ENCODE results near the gene SIL1.
"Not testable (repeated sequence)": the region's sequence is repeated elsewhere in the genome, so short reads cannot be mapped to it uniquely, and the experiment has no call there.

The SIL1 gene

GRCh38 chr5:139077899-139078298 lies 120.3 kb downstream of the SIL1 start:
- in situ Hi-C loops (cut with MboI; ENCODE audit: low sequenced_read_pairs), result no loop called here

- in situ Hi-C loops (cut with MboI; ENCODE audit: low sequenced_read_pairs), result no loop called here
Measured at GRCh38 chr5:139076111-139076510, 122.1 kb downstream of the SIL1 start.

DNA sequence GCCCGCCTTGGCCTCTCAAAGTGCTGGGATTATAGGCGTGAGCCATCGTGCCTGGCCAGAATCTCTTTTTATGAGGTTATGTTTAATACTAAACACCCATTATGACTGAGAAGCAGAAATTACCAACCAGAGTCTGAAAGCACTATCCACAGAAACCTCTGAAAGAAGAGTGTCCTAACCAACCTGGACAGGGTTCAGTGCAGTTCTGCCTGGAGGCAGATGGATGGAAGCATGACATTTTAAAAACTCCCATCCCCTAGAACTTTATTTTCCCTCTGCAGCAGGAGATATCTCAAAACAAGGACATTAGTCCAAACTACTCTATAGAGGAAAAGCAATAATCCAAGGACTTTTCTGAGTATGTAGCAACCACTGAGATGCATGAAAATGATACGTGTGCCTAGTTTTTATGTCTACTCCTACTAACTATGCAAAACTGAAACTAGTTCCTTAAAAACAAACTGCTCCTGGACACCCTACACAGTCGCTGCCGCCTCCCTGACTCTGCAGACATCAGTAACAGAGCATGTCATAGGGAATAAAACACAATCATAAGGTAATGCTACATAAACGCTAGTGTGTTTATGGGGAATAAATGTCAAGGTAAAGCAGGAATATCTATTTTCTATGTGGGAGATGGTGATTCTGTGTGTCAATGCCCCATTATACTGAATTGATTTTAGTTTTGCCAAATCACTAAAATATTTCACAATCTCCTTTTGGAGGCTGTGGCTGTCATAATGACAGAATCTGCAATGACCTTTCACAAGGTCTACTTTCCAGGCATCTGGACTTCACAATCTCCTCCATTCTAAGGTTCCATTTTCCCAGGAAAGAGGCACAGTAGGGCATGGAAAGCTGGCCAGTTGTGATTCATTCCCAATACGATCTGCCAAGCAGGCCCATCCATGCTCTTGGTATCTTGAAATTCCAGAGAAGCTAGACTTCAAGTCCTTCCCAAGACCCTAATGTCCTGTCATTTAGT lies 122.8 kb downstream of the SIL1 start:
- in situ Hi-C loops (cut with MboI; ENCODE audit: low sequenced_read_pairs), result no loop called here

DNA sequence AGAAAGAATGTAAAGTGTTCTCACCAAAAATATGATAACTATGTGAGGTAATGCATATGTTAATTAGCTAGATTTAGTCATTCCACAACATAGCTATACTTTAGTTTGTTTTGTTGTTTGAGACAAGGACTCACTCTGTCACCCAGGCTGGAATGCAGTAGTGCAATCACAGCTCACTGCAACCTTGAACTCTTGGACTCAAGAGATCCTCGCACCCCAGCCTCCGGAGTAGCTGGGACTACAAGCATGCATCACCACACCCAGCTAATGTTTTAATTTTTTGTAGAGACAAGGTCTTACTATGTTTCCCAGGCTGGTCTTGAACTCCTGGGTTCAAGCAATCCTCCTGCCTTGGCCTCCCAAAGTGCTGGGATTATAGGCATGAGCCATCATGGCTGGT lies 124.2 kb downstream of the SIL1 start:
- in situ Hi-C loops (cut with MboI; ENCODE audit: low sequenced_read_pairs), result not testable (repeated sequence)

DNA sequence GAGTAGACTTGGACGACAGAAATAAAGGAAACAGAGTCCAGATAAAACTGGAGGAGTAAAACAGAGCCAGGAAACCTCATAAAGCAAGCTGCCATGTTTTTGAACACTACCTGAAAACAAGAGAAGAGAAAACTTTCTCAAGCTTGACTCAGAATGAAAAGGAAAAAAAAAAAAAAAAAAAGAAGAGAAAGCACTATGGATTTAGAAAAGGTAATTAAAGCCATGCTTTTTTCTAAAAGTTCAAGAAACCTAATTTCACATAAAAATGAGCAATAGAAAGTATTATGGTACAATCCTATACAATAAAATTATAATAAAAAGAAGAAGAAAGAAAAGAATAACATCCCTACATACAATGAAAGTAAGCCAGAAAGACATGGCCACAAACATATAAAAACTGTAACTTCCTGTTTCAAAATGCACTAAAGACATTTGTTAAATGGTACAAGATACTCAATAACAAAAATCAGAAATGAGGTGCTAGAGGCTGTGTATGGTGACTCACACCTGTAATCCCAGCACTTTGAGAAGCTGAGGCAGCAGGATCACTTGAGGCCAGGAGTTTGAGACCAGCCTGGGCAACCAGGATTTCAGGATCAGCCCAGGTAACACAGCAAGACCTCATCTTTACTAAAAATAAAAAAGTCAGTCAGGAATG lies 129.5 kb downstream of the SIL1 start:
- in situ Hi-C loops (cut with MboI; ENCODE audit: low sequenced_read_pairs), result no loop called here

DNA sequence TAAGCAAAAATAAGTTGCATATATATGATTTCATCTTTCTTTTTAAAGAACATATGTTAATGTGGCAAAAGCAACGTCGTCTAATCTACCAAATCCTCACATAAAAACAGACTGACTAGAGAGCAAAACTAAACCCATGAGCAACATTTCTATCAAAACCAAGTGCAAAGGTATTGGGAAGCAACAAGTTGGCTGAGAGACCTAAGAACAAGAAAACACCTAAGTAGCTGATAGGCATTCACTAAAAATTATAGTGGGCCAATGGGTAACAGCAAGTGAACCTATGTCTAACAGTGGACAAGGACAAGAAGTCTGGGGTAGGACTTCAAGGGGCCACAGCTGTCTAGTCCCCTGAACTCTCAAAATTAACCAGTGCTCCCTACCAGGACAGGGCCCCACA lies 130.1 kb downstream of the SIL1 start:
- in situ Hi-C loops (cut with MboI; ENCODE audit: low sequenced_read_pairs), result no loop called here

DNA sequence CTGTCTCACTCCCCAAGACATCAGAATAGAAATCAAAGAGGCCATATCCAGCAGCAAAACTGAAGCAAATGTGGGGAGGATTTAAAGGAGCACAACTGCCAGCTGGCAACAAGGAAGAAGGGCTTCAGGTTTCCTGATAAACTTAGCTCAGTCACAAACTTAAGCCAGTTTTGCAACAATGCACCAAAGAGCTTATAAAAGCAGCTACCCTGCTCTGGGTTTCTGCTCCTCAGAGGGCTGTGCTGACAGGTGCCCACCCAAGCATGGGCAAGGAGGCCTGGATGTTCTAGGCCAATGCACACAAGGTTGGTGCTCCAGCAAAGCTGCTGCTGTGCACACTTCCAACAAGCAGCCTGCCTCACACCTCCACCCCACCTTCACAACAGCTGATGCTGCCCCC lies 132.9 kb downstream of the SIL1 start:
- in situ Hi-C loops (cut with MboI; ENCODE audit: low sequenced_read_pairs), result no loop called here

GRCh38 chr5:139064613-139065012 lies 133.6 kb downstream of the SIL1 start:
- in situ Hi-C loops (cut with MboI; ENCODE audit: low sequenced_read_pairs), result no loop called here

GRCh38 chr5:139063664-139064054 lies 134.5 kb downstream of the SIL1 start:
- in situ Hi-C loops (cut with MboI; ENCODE audit: low sequenced_read_pairs), result no loop called here

DNA sequence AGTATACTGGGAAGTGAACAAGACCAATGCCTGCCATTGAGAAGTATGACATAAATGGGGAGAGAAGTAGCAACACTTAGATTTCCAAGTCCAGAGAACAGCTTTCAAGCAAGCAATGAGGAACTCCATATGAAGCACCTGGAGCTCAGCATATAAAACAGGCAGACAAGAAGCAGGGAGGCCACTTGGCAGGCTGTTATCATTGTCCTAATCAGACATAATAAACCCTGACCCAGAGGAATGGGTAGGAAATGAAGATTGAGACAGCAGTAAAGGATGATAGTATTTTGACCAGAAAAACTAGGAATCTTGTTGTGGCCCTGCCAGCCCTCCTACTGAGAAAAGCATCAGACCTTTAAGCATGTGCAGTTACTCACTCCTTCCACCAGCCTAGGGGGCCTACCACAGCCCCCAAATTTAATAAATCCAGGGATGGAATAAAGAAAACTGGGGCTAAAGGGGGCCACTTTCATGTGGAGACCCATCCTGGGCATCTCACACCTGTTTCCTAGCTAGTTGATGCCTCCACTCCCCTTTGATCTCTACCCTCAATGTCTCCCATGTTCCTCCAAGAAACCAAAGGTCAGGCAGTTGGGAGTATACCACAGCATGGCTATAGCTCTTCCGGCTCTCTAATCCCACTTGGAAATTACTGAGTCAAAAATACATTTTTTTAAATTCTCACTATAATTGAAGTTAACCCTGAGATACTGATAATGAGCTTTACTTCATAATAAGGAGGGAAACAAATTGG lies 135.1 kb downstream of the SIL1 start:
- in situ Hi-C loops (cut with MboI; ENCODE audit: low sequenced_read_pairs), result no loop called here

DNA sequence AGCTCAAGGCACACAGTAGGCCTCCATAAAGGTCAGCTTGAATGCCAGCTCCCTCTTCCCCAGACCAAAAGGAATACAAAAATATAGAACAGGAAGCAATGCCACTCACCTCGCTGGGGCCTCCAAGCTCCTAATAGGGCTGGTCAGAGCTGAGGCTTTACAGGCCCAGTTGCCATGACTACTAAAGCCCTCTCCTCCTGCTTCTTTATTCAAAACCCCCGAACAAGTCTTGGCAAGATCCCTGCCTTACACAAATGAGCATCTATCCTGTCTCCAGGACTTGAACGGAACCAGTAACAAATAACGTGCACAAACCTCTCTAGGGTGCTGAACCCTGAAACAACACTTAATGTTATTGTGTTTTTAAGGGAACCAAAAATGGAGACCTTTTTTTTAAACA lies 136.3 kb downstream of the SIL1 start:
- in situ Hi-C loops (cut with MboI; ENCODE audit: low sequenced_read_pairs), result no loop called here

DNA sequence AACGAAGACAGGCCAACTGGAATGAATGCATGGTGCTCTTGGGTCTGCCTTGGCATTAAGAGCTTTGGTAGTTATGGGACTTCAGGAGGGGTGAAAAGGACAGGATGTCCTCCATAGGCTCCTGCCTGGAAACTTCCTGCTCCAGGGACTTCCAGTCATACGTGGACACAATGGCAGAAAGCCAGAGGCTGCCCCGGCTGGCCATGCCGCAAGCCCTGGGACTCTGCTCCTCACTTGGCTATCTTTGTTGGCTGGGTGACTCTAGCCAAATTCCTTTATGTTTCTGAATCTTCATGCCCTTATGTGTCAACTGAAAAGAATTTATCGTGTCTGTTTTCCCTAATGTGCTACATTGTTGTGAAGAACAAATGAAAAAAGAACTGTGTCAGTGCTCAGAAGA lies 136.9 kb downstream of the SIL1 start:
- in situ Hi-C loops (cut with MboI; ENCODE audit: low sequenced_read_pairs), result no loop called here

GRCh38 chr5:139058121-139058520 lies 140.0 kb downstream of the SIL1 start:
- in situ Hi-C loops (cut with MboI; ENCODE audit: low sequenced_read_pairs), result no loop called here

DNA sequence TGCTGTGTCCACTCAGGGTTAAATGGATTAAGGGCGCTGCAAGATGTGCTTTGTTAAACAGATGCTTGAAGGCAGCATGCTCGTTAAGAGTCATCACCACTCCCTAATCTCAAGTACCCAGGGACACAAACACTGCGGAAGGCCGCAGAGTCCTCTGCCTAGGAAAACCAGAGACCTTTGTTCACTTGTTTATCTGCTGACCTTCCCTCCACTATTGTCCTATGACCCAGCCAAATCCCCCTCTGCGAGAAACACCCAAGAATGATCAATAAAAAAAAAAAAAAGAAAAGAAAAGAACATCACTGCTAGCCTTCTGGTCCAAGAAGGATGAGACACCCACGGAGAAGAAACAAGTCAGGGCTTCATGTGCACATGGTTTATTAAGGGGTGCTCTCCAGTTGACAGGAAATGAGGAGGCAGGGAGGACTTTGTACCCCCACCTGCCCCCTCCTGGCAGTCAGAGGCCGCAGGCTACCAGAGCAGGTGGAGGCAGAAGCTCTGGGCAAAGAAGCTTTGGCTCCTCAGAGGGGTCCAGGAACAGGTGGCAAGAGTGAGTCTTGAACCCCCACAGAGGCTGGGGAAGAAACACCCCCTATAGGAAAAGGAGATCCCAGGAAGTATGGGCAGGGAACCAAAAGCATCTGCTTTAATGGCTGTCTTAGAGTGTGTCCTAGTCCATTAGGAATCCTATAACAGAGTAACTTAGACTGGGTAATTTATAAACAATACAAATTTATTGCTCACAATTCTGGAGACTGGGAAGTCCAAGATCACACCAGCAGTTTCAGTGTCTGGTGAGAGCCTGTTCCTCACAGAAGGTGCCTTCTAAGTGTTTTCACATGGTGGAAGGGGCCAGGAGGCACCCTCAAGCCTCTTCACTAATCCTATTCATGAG lies 140.9 kb downstream of the SIL1 start:
- in situ Hi-C loops (cut with MboI; ENCODE audit: low sequenced_read_pairs), result not testable (repeated sequence)

GRCh38 chr5:139052975-139053374 lies 145.2 kb downstream of the SIL1 start:
- in situ Hi-C loops (cut with MboI; ENCODE audit: low sequenced_read_pairs), result no loop called here

GRCh38 chr5:139051392-139051791 lies 146.8 kb downstream of the SIL1 start:
- in situ Hi-C loops (cut with MboI; ENCODE audit: low sequenced_read_pairs), result no loop called here

GRCh38 chr5:139050432-139050831 lies 147.7 kb downstream of the SIL1 start:
- in situ Hi-C loops (cut with MboI; ENCODE audit: low sequenced_read_pairs), result no loop called here

DNA sequence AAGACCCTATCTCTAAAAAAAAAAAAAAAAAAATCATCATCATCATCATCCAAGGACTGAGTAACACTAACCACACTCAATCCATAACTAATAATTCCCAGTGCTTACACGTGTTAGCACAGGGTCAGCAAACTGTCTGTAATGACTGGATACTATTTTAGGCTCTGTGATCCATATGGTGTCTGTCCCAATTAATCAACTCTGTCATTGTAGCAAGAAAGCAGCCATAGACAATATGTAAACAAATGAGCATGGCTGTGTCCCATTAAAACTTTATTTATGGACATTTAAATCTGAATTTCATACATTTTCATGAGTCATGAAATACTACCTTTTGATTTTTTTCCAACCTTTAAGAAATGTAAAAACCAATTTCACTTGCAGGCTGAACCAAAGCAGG lies 148.4 kb downstream of the SIL1 start:
- in situ Hi-C loops (cut with MboI; ENCODE audit: low sequenced_read_pairs), result no loop called here

DNA sequence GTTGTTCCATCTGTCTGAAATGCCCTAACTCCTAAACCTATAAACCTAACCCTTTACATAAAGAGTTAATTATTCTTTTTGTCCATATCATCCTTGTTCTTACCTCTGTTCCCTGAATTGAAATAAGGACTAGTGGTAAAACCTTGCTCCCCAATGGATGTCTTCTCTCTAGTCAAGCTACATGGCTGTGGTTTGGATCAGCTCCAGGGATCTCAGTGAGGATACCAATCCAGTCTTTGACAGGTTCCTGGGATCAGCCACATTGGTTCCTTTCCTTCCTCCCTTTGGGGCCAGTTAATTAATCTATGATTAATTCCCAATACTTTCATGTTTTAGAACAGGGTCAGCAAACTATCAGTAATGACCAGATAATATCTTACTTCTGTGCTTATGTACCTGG lies 151.6 kb downstream of the SIL1 start:
- in situ Hi-C loops (cut with MboI; ENCODE audit: low sequenced_read_pairs), result no loop called here

- in situ Hi-C loops (cut with MboI; ENCODE audit: low sequenced_read_pairs), result no loop called here
Measured at GRCh38 chr5:139043157-139043905, 154.8 kb downstream of the SIL1 start.

All from HL-60/S4 treated with phorbol 12-myristate 13-acetate at 8.2 ng/mL for 4 days and 3 days (cell line).